Vagina (tissue), 2 donors: ENCODE results near the gene FAM43B. TPM values are rescaled to one million over a fixed set of nuclear protein-coding genes. Genes with fewer than 3 reads are reported as not detected.

ENCODE experiments used
- DNase-seq, 2 donors: peaks; one replicate each; pipeline ENCODE4 v3.0.0-alpha.2; 2017; ENCODE audit errors: extremely low spot score in 2 of 2
- H3K27ac ChIP-seq: fragments of 200-600 bp; sonication (generic); one replicate; pipeline ENCODE4 v1.5.1; 2019
- H3K27me3 ChIP-seq: fragments of 200-600 bp; sonication (generic); one replicate; pipeline ENCODE4 v1.5.1; 2019
- H3K36me3 ChIP-seq, 2 donors: fragments of 200-600 bp; sonication (generic); one replicate each; pipeline ENCODE4 v1.5.1; 2017 to 2019
- H3K4me1 ChIP-seq: fragments of 200-600 bp; sonication (generic); one replicate; pipeline ENCODE4 v1.5.1; 2019
- H3K4me3 ChIP-seq, 2 donors: fragments of 200-600 bp; sonication (generic); 1 replicate in 1 of 2; 2 replicates in 1 of 2; pipeline ENCODE4 v1.5.1; 2016 to 2019
- H3K9me3 ChIP-seq: fragments of 200-600 bp; sonication (generic); one replicate; pipeline ENCODE4 v1.5.1; 2019
- CTCF ChIP-seq, 3 experiments: fragments of 450-650 bp in 2 of 3; fragments of 200-600 bp in 1 of 3; sonication (generic) in 1 of 3; IDR thresholded peaks; one replicate each; pipeline ENCODE4 v1.5.1; 2017 to 2019; ENCODE audit warnings: antibody characterized with exemption in 3 of 3, mild to moderate bottlenecking in 2 of 3, moderate library complexity in 2 of 3
- POLR2A ChIP-seq, 2 donors: fragments of 450-650 bp; IDR thresholded peaks; one replicate each; pipeline ENCODE4 v1.6.1; 2017; ENCODE audit warnings: antibody characterized with exemption in 2 of 2, mild to moderate bottlenecking in 2 of 2, moderate library complexity in 2 of 2
- POLR2AphosphoS5 ChIP-seq, 2 donors: sonication (generic); formaldehyde crosslinking; IDR thresholded peaks; one replicate each; pipeline ENCODE4 v1.9.0; 2017; ENCODE audit warnings: antibody characterized with exemption in 2 of 2, mild to moderate bottlenecking in 2 of 2, low read depth in 1 of 2; ENCODE audit not compliant: insufficient read depth in 1 of 2
- intact Hi-C: fragments of 100-400 bp; cut with DNase I; formaldehyde crosslinking; loops from one replicate; pipeline ENCODE4 v1.15.1; 2023
- total RNA-seq: library from RNA; depleted of rRNA; stranded (reverse); fragments of >200 nt; gene quantifications from one replicate; pipeline ENCODE4 v1.2.3, GENCODE V29; 2016

Gene FAM43B
- total RNA-seq, 1 donor from 2014 or later = not detected

DNA sequence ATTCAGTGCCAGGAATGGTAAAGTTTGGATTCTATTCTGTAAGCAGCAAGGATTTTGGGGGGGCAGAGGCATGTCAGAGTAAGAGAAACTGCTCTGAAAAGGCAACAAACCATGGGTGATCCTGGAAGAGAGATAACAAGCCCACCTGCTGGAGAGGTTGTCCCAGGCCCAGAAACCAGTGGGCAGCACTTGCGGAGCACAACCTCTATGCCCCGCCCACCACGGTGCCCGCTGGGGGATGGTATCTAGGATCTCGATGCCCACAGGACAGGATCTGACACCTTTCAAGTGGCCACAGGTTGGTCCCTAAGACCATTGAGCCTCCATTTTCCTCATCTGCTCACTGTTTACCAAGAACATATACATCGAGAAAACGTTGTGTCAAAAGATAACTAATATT lies 24.2 kb upstream of the FAM43B start:
- H3K9me3 ChIP-seq = no peaks in the 10 kb centered on the region
- TF ChIP-seq POLR2AphosphoS5 (IDR thresholded peaks at IDR 0.05; ENCODE audit: insufficient read depth in 1 of 2, low read depth in 1 of 2) = no peak
- no peak for TF ChIP-seq POLR2A (IDR thresholded peaks at IDR 0.05)
- no peak for TF ChIP-seq CTCF (IDR thresholded peaks at IDR 0.05)
- DNase-seq = no peak
- intact Hi-C loops = no loop called here
- no peak overlapping the region for H3K27ac ChIP-seq
- no peak overlapping the region for H3K4me3 ChIP-seq
- no peaks in the 10 kb centered on the region for H3K36me3 ChIP-seq
- no peaks in the 10 kb centered on the region for H3K4me1 ChIP-seq
- no peaks in the 10 kb centered on the region for H3K27me3 ChIP-seq

- intact Hi-C loops = no loop called here
- Histone ChIP-seq H3K27ac (no peak overlapping the region), H3K4me3 (no peak overlapping the region), H3K4me1 (no peaks in the 10 kb centered on the region), H3K27me3 (no peaks in the 10 kb centered on the region), H3K36me3 (no peaks in the 10 kb centered on the region), H3K9me3 (no peaks in the 10 kb centered on the region)
- TF ChIP-seq POLR2A (IDR thresholded peaks at IDR 0.05) (no peak), POLR2AphosphoS5 (IDR thresholded peaks at IDR 0.05; ENCODE audit: insufficient read depth in 1 of 2, low read depth in 1 of 2) (no peak), CTCF (IDR thresholded peaks at IDR 0.05) (no peak)
- no peak for DNase-seq
Measured at GRCh38 chr1:20530306-20530705, 22.1 kb upstream of the FAM43B start.

GRCh38 chr1:20530901-20531300 lies 21.5 kb upstream of the FAM43B start:
- Histone ChIP-seq H3K4me1 (no peaks in the 10 kb centered on the region), H3K27me3 (no peaks in the 10 kb centered on the region), H3K27ac (no peak overlapping the region), H3K9me3 (no peaks in the 10 kb centered on the region), H3K36me3 (no peaks in the 10 kb centered on the region), H3K4me3 (no peak overlapping the region)
- intact Hi-C loops = no loop called here
- TF ChIP-seq CTCF (IDR thresholded peaks at IDR 0.05) = no peak
- no peak for TF ChIP-seq POLR2A (IDR thresholded peaks at IDR 0.05)
- TF ChIP-seq POLR2AphosphoS5 (IDR thresholded peaks at IDR 0.05; ENCODE audit: insufficient read depth in 1 of 2, low read depth in 1 of 2) = no peak
- DNase-seq = no peak

GRCh38 chr1:20533635-20534034 lies 18.7 kb upstream of the FAM43B start:
- no peaks in the 10 kb centered on the region for H3K36me3 ChIP-seq
- no peak overlapping the region for H3K4me3 ChIP-seq
- H3K27me3 ChIP-seq = no peaks in the 10 kb centered on the region
- no peaks in the 10 kb centered on the region for H3K4me1 ChIP-seq
- no peaks in the 10 kb centered on the region for H3K9me3 ChIP-seq
- H3K27ac ChIP-seq = no peak overlapping the region
- no peak for TF ChIP-seq CTCF (IDR thresholded peaks at IDR 0.05)
- no peak for TF ChIP-seq POLR2AphosphoS5 (IDR thresholded peaks at IDR 0.05; ENCODE audit: insufficient read depth in 1 of 2, low read depth in 1 of 2)
- TF ChIP-seq POLR2A (IDR thresholded peaks at IDR 0.05) = no peak
- no peak for DNase-seq
- intact Hi-C loops = no loop called here

- intact Hi-C loops = loop anchor here (5.0 kb wide), 1 partner anchor 1852 kb away; no protein-coding TSS in a partner anchor
- no peak overlapping the region for H3K4me3 ChIP-seq
- no peak for DNase-seq
- H3K36me3 ChIP-seq = no peaks in the 10 kb centered on the region
- no peak overlapping the region for H3K27ac ChIP-seq
- no peaks in the 10 kb centered on the region for H3K27me3 ChIP-seq
- H3K4me1 ChIP-seq = no peaks in the 10 kb centered on the region
- H3K9me3 ChIP-seq = no peaks in the 10 kb centered on the region
- TF ChIP-seq POLR2AphosphoS5 (IDR thresholded peaks at IDR 0.05; ENCODE audit: insufficient read depth in 1 of 2, low read depth in 1 of 2) = no peak
- no peak for TF ChIP-seq POLR2A (IDR thresholded peaks at IDR 0.05)
- TF ChIP-seq CTCF (IDR thresholded peaks at IDR 0.05) = no peak
Measured at GRCh38 chr1:20534659-20535417, 17.5 kb upstream of the FAM43B start.
